HG03060 (cell line): ENCODE results near the gene AMOT.

Source experiments
- ATAC-seq: cut with Tn5 transposase; IDR thresholded peaks from one replicate; pipeline ENCODE4 v1.9.1; 2021; ENCODE audit warnings: low read depth, moderate number of reproducible peaks; ENCODE audit not compliant: unreplicated experiment

AMOT gene

DNA sequence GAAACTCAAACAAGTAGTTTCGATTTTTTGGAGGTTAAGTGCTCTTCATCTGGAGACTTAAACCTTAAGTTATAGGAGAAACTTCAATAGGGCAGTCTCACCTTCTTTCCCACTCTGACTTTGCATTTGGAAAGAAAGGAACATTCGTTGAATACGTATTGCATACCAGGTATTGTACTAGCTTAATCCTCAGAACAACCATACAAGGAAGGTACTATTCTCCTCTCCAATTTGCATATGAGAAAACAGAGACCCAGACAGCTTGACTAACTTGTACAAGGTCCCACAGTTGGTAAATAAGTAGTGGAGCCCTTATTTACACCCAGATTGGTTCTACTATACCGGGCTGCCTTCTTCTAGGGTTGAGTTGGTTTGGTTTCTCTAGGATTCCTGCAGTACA lies 32.6 kb downstream of the AMOT start:
- ATAC-seq = no peak

DNA sequence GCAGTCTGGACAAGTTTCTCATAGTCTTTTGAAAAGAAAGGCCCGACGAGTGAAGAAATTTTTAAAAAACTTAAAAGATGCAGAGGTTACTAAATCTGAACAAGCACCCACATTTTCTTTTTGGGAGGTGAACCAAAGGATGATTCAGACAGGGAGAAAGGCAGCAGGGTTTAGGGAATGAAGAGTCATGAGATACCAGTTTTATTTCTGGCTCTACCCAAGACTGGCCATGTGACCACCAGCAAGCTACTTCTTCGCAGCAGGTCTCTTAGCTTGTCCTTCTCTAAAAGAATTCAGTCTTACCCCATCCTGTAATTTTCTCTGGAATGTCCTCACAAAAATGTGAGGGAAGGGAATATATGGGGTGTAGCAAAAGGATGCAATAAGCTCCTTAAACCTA lies 37.6 kb downstream of the AMOT start:
- ATAC-seq = no peak

DNA sequence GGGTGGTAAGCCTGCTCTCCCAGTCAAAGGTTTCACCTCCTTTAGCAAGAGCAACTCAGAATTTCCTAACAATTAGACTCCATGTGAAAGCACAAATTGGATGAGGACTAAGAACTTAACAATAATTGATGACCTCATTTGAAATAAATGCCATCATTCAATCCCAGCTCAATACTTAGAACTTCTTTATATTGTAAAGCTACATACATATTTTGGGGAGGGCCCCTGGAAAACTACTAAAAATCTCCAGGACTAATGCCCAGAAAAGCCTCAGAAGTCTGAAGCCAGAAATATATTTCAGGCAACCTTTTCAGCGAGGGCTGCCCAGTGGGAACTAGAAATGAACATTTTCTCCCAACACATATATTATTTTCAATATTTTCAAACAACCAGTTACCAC lies 38.1 kb downstream of the AMOT start:
- ATAC-seq = no peak

DNA sequence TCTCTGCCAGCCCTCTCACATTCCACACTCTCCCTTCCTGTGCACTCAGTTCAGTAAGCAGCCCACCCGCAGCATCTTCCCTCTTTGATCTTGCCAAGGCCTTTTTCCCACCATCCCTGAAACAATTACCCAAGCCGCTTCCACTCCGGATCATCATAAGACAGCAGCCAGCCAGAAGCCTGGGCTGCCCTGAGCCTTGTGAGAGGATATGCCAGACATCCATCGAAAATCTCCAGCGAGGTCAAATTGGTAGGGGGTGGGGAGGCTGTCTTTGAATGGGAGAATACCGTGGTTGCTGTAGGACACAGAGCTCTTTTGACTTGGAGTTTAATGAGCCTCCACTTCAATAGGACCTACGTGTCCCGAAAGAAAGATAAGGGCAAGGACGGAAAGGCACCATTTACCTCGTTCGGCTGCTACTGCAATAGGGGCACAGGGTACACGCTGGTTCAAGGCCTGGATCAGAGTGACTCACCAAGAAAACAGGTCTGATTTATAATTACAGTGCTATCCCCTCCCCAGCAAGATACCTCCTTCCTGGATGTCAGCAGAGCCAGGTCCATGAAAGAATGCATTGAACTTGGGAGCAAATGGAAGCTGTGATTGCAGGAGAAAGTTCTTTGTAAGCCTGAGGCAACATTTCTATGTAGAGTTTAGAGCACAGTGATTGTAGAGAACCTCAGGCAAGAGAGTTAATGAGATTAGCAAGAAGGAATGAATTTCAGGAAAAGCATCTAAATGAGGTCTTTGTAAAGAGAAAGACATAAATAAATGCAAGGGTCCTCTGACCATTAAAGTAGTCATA lies 39.5 kb downstream of the AMOT start:
- ATAC-seq = no peak

DNA sequence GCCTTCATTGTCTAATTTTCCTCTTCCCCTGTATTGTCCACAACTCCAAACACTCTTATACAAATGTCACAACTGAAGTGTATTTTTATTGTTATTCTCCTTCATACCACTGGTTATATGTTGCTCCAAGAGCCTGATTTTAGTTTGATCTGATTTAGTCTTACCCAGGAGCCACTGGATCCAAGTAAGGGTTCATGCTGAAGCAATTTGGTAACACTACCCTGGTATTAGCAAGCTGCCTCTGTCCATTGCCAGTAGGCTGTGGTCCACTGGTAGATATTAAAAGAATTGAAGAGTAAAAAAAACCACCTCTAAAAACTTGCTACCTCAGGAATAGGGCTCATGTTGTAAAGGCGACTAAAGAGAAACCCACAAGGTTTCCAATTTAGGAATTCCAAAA lies 41.2 kb downstream of the AMOT start:
- no peak for ATAC-seq

DNA sequence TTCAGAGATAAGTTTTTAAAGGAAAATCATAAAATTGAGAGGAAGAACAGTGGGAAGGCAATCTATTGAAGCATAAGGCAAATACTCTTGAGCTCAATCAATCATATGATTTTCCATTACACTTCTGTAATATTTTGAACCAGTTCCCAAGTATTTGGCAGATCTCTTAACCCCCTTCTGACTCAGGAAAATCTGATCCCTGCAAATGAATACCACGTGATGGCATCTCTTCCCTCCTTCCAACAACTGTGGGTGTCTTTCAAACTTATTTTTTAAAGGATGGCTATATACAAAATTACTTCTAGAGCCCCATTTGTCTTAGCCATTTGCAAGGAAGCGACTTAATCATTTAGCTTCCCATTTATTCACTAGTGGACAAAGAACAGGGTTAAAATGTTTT lies 41.9 kb downstream of the AMOT start:
- no peak for ATAC-seq

DNA sequence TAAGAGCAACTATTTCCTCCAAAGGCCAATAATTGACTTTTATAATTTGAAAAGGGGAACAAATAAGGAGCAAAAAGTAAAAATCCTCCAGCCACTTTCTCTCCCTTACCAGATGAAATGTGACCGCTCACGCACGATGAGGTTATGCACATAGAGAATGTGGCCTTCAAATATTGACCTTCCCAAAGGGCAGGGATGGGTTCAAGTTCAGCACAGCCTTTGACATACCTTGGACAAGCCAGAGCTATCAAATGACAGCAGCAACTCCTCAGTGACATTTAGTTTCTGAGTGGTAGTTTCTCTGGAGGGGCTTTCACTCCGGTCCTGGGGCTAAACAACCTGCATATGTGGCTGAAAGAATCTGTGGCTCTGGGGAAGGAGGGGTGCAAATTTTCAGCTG lies 50.7 kb downstream of the AMOT start:
- ATAC-seq = no peak

DNA sequence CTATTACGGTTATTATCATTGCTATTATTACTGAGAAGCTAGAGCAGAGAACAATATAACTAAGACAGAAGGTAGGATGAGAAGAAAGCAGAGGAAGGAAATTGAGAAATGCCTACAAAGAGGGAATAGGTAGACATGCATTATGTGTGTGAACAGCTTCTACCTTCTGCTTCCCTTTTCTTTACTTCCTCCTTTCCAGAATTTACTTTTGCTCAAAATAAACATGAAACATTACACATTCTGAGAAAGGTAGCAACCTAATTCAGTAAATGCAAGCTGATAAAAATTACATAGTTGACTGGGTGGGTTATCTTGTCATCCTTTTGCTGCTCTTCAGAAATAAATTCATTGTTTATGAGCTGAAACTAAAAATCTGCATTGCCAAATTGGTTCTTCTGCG lies 54.6 kb downstream of the AMOT start:
- no peak for ATAC-seq

DNA sequence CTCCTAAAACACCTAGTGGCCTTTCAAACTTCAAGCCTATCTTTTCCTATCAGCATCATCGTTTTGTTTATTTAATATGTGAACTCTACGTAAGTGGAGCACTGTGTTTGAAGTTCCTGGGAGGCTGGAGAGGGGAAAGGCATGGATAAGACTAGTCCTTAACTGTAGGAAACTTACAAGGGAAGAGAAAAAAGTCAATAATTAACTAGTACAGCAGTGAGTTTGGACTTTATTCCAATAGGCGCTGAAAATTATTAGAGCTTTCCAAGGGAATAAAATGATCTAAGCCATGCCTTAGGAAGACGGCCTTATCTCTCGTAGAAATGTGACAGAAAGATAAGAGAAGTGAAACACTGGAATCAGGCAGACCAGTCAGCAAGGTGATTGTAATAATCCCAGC lies 55.3 kb downstream of the AMOT start:
- no peak for ATAC-seq

DNA sequence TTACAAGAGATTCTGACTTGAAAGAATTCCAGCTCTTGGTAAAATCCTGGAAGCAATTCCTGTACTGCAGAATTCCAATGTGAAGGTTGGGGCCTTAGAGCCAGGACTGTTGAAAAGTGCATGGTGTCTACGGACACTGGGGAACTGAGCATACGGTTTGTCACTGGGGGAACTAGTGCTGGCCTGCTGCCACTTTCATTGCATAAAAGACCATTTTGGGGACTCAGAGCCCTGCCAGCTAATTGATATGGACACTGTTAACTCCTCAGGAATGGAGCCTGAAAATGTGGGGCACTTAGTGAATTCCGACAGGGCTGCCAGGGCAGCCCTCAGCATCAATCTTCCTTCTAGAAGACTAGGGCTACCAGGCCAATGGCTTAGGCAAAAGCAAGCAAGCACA lies 55.9 kb downstream of the AMOT start:
- ATAC-seq = no peak

DNA sequence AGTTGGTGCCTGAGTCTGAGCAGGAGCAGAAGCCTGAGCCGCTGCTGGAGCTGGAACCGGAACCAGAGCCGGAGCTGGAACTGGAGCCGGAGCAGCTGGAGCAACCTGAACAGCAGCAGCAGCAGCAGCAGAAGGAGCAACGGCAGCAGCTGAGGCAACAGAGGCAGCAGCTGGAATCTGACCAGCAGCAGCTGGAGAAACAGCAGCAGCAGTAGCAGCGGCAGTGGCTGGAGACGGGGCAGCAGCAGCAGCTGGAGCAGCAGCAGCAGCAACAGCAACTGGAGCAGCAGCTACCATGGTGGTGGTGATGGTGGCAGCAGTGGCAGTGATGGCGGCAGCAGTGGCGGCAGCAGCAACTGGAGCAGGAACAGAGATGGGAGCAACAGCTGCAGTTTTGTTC lies 61.5 kb downstream of the AMOT start:
- no peak for ATAC-seq

DNA sequence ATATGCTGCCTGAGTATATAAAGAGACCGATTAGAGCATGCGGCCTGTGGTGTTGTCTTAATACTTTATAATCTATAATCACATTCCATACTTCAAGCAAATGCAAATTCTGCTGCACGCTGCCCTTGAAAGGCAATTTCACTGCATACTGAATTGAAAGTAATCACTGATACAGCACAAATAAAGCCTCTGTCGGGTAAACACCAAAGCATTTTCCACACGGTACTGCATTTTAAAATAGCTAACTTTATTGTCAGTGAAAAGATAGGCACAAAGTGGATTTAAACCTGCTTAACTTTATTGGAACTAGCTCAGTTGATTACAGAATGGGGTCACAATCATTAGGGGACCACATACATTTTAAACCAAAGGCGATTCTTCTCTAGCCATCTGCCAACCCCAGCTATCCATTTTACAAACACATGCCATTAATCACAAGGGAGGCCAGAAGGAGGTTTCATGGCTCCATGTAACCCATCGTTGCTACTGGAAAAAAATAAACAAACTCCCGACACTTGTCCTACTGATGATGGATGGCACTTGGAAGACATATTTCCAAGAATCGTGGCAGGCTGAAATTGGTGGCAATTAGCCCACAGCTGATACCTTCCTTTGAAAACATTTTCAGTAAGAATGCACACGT lies 65.9 kb downstream of the AMOT start:
- no peak for ATAC-seq

DNA sequence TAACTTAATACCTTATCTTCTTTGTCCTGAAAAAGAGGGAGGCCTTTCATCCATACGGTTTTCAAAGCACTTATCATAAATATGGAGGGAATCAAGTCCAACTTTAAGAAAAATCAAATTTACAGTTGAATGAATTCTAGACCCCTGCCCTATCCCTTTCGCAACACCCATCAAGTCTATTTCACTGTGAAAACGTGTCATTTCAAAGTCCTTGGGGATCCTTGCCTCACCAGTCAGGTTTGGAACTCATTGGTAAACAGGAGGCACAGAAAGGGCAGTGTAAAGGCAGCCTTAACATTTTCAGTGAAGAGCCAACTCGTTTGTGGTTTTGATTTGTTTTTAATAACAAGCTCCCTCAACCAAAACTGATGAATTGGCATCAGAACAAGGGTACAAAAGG lies 66.5 kb downstream of the AMOT start:
- ATAC-seq = no peak

DNA sequence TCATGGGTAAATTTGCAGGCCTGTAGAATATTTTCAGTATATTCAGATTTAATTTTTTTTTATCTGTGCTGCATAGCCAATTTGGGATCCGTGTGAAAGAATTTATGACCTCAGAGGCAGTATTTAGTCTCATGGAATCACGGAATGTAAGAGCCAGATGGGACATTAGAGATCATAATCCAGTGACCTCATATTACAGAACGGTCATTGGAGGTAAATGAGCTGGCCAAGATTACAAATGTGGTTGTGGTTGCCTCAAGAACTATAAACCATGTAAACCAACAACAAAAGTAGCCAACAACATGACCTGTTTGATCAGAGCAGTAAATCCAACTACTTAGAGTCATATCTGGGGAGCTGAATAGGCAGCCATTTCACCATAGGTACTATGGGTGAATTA lies 71.6 kb downstream of the AMOT start:
- ATAC-seq = no peak

DNA sequence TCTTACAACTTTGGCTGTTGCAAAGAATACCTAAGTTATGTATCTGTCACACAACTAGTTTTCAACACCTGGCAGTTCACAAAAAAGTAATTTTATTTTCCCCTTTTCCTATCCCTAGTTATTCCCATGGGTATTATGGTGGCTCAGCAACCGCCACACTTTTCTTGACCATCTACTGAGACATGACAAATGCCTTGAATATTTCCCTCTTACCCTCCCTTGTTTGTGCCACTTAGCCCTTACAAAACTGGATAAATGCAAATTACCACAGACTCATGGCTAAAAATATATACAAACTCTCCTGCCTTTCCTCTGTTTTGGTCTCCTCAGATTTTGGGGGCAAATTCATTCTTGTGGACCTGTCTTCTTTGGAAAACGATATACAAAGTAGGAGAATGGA lies 72.1 kb downstream of the AMOT start:
- ATAC-seq = no peak

DNA sequence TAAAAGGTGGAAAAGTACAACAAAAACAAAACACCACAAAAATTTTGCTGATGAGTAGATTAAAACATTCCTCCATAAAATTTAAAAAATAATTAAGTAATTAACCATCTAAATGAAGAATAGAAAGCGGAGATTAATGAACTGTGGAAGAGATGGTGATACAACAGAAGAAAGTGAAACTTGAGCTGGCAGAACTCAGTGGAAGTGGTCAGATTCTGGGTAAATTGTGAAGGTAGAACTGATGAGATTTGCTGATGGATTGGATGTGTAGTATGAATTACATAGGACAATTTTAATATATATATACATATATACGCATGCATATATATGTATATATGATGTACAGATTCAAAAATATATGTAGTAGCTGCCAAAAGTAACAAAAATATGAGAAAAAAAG lies 73.9 kb downstream of the AMOT start:
- no peak for ATAC-seq

DNA sequence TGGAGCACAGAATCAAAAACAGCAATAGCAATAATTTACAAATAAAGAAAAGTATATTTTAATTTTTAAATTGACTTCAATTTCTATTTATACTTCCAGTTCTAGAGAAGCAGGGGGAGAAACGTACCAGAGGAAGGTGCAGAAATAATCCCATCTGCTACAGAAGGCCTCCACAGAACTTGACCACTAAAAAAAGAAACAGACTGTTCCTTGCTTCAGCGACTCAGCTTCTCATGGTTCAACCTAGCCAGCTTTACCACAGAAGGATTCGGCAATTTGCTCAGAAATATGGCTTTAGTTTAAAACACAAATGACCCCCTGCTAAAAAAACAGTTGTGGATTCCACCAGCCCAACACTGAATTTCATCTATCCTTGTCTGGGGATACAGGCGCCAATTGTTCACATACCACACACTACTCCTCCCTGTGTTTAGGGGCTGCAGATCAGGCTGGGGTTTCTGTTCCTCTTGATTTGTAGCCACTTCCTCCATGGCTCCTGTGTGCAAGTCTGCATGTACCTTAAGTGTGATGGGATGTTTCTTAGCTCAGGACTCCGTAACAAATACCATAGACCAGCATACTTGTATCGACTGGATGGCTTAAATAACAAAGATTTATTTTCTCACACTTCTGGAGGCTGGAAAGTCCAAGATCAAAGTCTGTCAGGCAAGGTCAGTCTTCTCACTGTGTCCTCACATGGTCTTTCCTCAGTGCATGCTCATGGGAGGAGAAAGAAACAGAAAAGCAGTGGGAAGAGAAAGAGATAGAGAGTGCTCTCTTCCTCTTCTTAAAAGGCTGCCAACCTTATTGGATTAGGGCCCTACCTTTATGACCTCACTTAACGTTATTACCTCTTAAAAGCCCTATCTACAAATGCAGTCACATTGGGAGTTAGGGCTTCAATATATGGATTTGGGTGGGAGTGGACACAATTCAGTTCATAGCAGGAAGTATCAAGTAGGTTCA lies 79.1 kb downstream of the AMOT start:
- ATAC-seq = peak; percentile 75

DNA sequence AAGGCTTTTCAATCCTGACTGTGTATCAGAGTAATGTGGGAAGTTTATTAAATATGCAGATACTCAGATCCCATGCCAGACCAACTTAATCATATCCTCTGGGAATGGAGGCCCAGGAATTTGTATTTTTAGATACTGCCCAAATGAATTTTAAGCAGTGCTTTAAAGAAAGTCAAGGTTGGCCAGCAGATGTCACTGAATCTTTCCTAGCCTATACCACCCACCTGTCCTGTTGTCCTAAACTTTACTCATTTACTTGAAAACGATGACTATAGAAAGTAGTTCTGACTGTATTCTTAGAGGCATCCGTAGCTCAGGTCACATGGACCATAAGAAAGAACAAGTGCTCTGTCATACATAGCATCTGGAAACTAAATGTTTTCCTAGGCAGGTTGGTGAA lies 79.9 kb downstream of the AMOT start:
- no peak for ATAC-seq

DNA sequence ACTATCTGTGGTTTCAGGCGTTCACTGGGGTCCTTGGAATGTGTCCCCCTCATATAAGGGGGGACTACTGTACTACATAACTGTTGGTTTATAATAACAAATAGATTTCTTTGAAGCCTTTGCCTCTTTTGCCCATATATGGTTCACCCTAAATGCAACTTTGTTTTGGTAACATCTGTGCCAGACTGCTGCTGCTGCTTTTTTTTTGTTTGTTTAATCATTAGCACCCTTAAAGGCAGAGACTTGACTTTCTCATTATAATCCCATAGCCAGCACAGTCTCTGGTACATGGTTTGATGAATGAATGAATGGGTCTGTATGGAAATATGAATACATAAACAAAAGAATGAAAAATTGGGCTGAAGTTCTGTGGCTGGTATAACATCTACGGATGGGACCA lies 80.7 kb downstream of the AMOT start:
- ATAC-seq = no peak

DNA sequence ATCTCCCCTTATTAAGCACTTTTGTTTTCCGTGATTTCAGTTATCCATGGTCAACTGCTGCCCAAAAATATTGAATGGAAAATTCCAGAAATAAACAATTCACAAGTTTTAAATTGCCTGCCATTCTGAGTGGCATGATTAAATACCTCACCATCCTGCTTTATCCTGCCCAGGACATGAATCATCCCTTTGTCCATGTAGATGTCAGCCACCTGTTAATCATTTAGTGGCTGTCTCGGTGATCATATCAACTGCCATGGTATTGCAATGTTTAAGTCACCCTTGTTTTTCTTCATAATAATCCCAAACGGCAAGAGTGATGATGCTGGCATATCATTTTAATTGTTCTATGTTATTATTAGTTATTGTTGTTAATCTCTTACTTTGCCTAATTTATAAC lies 81.1 kb downstream of the AMOT start:
- no peak for ATAC-seq

DNA sequence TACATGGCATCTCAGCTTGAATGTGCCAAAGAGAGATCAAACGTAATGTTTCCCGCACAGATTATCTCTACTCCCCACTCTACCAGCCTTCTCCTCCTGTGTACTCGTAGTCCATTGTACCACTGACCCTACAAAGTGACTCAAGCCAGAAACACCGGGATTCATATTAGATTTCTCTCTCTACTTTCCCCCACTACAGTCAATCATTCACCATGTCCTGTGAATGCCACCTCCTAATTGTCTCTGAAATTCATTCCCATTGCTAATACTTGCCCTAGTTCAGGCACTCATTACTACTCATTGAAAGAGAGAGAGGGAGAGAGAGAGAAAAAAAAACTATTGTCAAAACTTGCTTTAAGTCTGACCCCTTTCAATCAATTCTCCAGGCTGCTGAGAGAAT lies 82.7 kb downstream of the AMOT start:
- no peak for ATAC-seq
